ENCODE measurements around the gene RXRG.

Gene RXRG

GRCh38 chr1:165415068-165415467, 29.9 kb downstream of the RXRG start:
- H3K4me3 ChIP-seq: no peak overlapping the region
- DNase-seq (ENCODE audit: low read depth, low spot score): no peak
- no peaks in the 10 kb centered on the region for H3K9me3 ChIP-seq (ENCODE audit: low read depth, low read length)
- no peaks in the 10 kb centered on the region for H3K36me3 ChIP-seq (ENCODE audit: insufficient read depth, low read length)
- H3K27ac ChIP-seq: no peak overlapping the region
- TF ChIP-seq FOXP2 (optimal IDR thresholded peaks at IDR 0.05; ENCODE audit: control extremely low read depth, extremely low read length, insufficient read depth) (no peak), EZH2 (IDR thresholded peaks at IDR 0.05) (no peak), POLR2AphosphoS5 (IDR thresholded peaks at IDR 0.05; ENCODE audit: borderline replicate concordance, low read depth, low read length) (no peak)
- no peak overlapping the region for H3K9ac ChIP-seq (ENCODE audit: insufficient read length)

- H3K36me3 ChIP-seq (ENCODE audit: insufficient read depth, low read length): no peaks in the 10 kb centered on the region
- no peak for DNase-seq (ENCODE audit: low read depth, low spot score)
- no peak overlapping the region for H3K27ac ChIP-seq
- no peak overlapping the region for H3K4me3 ChIP-seq
- no peak for TF ChIP-seq POLR2AphosphoS5 (IDR thresholded peaks at IDR 0.05; ENCODE audit: borderline replicate concordance, low read depth, low read length)
- no peak for TF ChIP-seq FOXP2 (optimal IDR thresholded peaks at IDR 0.05; ENCODE audit: control extremely low read depth, extremely low read length, insufficient read depth)
- TF ChIP-seq EZH2 (IDR thresholded peaks at IDR 0.05): no peak
- H3K9me3 ChIP-seq (ENCODE audit: low read depth, low read length): no peaks in the 10 kb centered on the region
- no peak overlapping the region for H3K9ac ChIP-seq (ENCODE audit: insufficient read length)
Observed at GRCh38 chr1:165414620-165415019, 30.3 kb downstream of the RXRG start.

GRCh38 chr1:165411396-165411795, 33.5 kb downstream of the RXRG start:
- Histone ChIP-seq H3K9me3 (ENCODE audit: low read depth, low read length) (no peaks in the 10 kb centered on the region), H3K4me3 (no peak overlapping the region), H3K27ac (no peak overlapping the region), H3K9ac (ENCODE audit: insufficient read length) (no peak overlapping the region), H3K36me3 (ENCODE audit: insufficient read depth, low read length) (no peaks in the 10 kb centered on the region)
- no peak for DNase-seq (ENCODE audit: low read depth, low spot score)
- no peak for TF ChIP-seq POLR2AphosphoS5 (IDR thresholded peaks at IDR 0.05; ENCODE audit: borderline replicate concordance, low read depth, low read length)
- no peak for TF ChIP-seq EZH2 (IDR thresholded peaks at IDR 0.05)
- no peak for TF ChIP-seq FOXP2 (optimal IDR thresholded peaks at IDR 0.05; ENCODE audit: control extremely low read depth, extremely low read length, insufficient read depth)

GRCh38 chr1:165409657-165410358, 35.1 kb downstream of the RXRG start:
- TF ChIP-seq FOXP2 (optimal IDR thresholded peaks at IDR 0.05; ENCODE audit: control extremely low read depth, extremely low read length, insufficient read depth) (no peak), EZH2 (IDR thresholded peaks at IDR 0.05) (no peak)
- H3K27ac ChIP-seq: no peak overlapping the region

GRCh38 chr1:165408518-165408917, 36.4 kb downstream of the RXRG start:
- Histone ChIP-seq H3K27ac (no peak overlapping the region), H3K9ac (ENCODE audit: insufficient read length) (no peak overlapping the region), H3K36me3 (ENCODE audit: insufficient read depth, low read length) (no peaks in the 10 kb centered on the region), H3K4me3 (no peak overlapping the region), H3K9me3 (ENCODE audit: low read depth, low read length) (no peaks in the 10 kb centered on the region)
- TF ChIP-seq POLR2AphosphoS5 (IDR thresholded peaks at IDR 0.05; ENCODE audit: borderline replicate concordance, low read depth, low read length) (no peak), FOXP2 (optimal IDR thresholded peaks at IDR 0.05; ENCODE audit: control extremely low read depth, extremely low read length, insufficient read depth) (no peak), EZH2 (IDR thresholded peaks at IDR 0.05) (no peak)
- DNase-seq (ENCODE audit: low read depth, low spot score): no peak

More at GRCh38 chr1:165409657-165410358, 35.1 kb downstream of the RXRG start:
- no peak overlapping the region for H3K4me3 ChIP-seq
- DNase-seq (ENCODE audit: low read depth, low spot score): no peak
- no peak overlapping the region for H3K9ac ChIP-seq (ENCODE audit: insufficient read length)
- no peaks in the 10 kb centered on the region for H3K9me3 ChIP-seq (ENCODE audit: low read depth, low read length)
- no peaks in the 10 kb centered on the region for H3K36me3 ChIP-seq (ENCODE audit: insufficient read depth, low read length)

GRCh38 chr1:165407398-165407797, 37.5 kb downstream of the RXRG start:
- Histone ChIP-seq H3K4me3 (no peak overlapping the region), H3K9me3 (ENCODE audit: low read depth, low read length) (no peaks in the 10 kb centered on the region), H3K27ac (no peak overlapping the region), H3K9ac (ENCODE audit: insufficient read length) (no peak overlapping the region), H3K36me3 (ENCODE audit: insufficient read depth, low read length) (no peaks in the 10 kb centered on the region)
- TF ChIP-seq EZH2 (IDR thresholded peaks at IDR 0.05) (no peak), POLR2AphosphoS5 (IDR thresholded peaks at IDR 0.05; ENCODE audit: borderline replicate concordance, low read depth, low read length) (no peak), FOXP2 (optimal IDR thresholded peaks at IDR 0.05; ENCODE audit: control extremely low read depth, extremely low read length, insufficient read depth) (no peak)
- DNase-seq (ENCODE audit: low read depth, low spot score): no peak

- Histone ChIP-seq H3K9me3 (ENCODE audit: low read depth, low read length) (no peaks in the 10 kb centered on the region), H3K9ac (ENCODE audit: insufficient read length) (no peak overlapping the region), H3K36me3 (ENCODE audit: insufficient read depth, low read length) (no peaks in the 10 kb centered on the region), H3K27ac (no peak overlapping the region), H3K4me3 (no peak overlapping the region)
- no peak for DNase-seq (ENCODE audit: low read depth, low spot score)
- TF ChIP-seq POLR2AphosphoS5 (IDR thresholded peaks at IDR 0.05; ENCODE audit: borderline replicate concordance, low read depth, low read length) (no peak), FOXP2 (optimal IDR thresholded peaks at IDR 0.05; ENCODE audit: control extremely low read depth, extremely low read length, insufficient read depth) (no peak), EZH2 (IDR thresholded peaks at IDR 0.05) (no peak)
Observed at GRCh38 chr1:165403835-165404482, 41.0 kb downstream of the RXRG start.

GRCh38 chr1:165402517-165403111, 42.3 kb downstream of the RXRG start:
- Histone ChIP-seq H3K4me3 (no peak overlapping the region), H3K9me3 (ENCODE audit: low read depth, low read length) (no peaks in the 10 kb centered on the region), H3K27ac (no peak overlapping the region), H3K9ac (ENCODE audit: insufficient read length) (no peak overlapping the region), H3K36me3 (ENCODE audit: insufficient read depth, low read length) (no peaks in the 10 kb centered on the region)
- TF ChIP-seq EZH2 (IDR thresholded peaks at IDR 0.05): no peak
- TF ChIP-seq FOXP2 (optimal IDR thresholded peaks at IDR 0.05; ENCODE audit: control extremely low read depth, extremely low read length, insufficient read depth): no peak
- no peak for TF ChIP-seq POLR2AphosphoS5 (IDR thresholded peaks at IDR 0.05; ENCODE audit: borderline replicate concordance, low read depth, low read length)
- DNase-seq (ENCODE audit: low read depth, low spot score): no peak

All from SK-N-MC (cell line).